Occipital lobe (tissue), 2 donors: ENCODE data around the gene CPNE7. TPM values are rescaled to one million over a fixed set of nuclear protein-coding genes. Genes with fewer than 3 reads are reported as not detected.

ENCODE experiments used
- DNase-seq: peaks from one replicate; lab custom pipeline; 2025; lab: John Stamatoyannopoulos, UW
- total RNA-seq: library from RNA; depleted of rRNA; stranded (reverse); fragments of >200 nt; gene quantifications from one replicate; pipeline ENCODE4 v1.2.3, GENCODE V29; 2014

Gene CPNE7
- total RNA-seq, 1 donor from 2014 or later, result 14.8 TPM

DNA sequence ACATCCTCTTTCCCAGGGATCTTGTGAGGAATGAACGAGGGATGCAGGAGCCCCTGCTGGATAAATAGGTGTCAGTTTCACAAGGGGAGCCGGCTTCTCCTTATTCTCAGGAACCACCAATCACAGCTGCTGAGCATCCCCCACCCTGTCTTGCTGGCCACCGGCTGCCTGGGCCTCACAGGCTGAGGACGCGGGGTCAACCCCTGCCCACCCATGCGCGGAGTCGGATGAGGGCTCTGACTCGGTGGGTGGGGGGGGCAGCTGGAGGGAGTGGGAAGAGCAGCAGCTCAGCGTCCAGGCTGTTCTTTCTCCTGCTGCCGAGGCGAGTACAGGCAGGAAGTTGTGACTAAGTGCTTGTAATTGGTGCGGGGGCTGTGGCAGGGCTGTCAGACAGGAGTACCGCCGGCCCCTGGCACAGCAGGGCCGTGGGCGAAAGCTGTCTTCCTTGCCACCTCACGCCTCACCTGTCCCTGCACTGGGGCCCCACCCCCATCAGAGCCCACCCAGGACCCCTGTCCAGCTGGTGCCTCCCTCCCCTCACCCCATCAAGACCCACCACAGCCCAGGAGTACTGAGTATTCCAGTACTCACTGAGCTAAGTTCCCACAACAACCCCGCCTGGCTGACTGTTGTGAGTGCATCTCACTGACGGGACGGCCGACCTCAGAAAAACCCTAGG lies 26.9 kb downstream of the CPNE7 start:
- peak; percentile 71 for DNase-seq

DNA sequence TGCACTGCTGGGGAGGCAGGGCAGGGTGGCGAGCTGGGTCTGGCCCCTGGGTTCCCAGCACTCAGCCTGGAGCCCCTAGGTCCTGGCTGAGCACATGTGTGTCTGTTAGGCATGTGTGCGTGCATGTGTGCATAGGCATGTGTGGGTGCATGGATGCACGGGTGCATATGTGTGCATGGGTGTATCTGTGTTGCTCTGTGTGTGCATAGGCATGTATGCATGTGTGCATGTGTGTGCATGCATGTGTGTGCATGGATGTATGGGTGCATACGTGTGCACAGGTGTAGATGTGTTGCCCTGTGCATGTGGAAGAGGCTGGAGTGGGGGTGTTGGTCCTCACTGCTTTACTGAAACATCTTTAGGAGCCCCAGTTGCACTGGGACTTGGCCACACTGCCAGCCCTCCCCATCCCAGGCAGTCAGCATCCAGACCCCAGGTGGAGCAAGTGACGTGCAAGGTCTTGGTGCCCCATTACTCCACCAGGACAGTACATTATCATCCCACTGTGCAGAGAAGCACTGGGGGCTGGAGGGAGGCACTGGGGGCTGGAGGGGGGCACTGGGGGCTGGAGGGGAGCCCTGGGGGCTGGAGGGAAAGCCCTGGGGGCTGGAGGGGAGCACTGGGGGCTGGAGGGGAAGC lies 27.5 kb downstream of the CPNE7 start:
- DNase-seq, result no peak

GRCh38 chr16:89604764-89605163 lies 29.2 kb downstream of the CPNE7 start:
- DNase-seq, result no peak

- no peak for DNase-seq
Measured at GRCh38 chr16:89605186-89605970, 29.8 kb downstream of the CPNE7 start.

GRCh38 chr16:89606006-89606405 lies 30.4 kb downstream of the CPNE7 start:
- DNase-seq, result no peak

- DNase-seq, result no peak
Measured at GRCh38 chr16:89607453-89607852, 31.9 kb downstream of the CPNE7 start.

DNA sequence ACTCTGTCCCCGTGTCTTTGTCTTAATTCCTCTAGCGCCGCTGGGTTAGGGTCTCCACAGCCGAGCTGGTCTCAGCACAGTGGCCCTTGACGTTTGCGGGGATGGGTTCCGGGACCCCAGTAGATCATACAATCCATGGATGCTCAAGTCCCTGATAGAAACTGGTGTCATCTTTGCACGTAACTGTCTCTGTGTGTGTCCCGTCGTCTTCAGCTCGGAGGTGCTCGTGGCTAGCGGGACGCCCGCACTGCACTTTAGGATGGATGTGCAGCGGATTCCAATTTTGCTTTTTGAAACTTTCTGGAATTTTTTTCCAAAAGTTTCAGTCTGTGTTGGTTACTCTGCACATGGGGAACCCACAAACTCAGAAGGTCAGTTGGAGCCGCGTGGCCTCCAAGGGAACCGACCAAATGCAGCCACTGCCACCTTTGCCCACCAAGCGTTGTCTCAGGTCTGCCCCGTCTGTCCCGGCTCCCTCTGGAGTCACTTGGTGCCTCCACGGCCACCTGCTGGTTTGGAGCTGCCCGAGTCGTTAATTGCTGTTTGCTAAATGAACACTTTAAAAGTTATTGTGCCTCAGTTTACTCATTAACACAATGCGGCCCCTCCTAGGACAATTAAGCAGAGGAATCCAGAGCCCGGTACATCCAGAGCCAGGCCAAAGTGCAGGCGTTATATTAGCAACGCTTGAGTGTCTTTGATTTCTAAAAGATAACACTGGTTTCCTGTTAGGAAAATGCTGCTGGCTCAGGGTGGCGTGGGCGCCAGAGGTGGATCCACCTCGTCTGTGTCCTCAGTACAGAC lies 32.6 kb downstream of the CPNE7 start:
- no peak for DNase-seq

DNA sequence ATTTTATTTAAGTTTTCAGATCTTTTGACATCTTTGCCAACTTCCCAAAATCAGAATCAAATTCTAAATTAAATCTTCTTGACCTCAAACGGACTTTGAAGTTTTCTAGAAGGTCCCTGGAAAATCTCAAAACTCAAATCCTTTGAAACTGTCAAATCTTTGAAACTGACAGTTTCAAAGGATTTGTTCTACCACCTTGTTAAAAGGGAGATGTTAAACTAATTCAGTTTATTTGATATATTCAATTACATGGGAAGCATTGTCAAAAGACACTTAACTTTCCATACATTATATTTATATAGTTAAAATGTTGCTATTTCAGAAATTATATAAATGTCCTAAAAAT lies 34.5 kb downstream of the CPNE7 start:
- DNase-seq, result no peak

GRCh38 chr16:89612415-89613166 lies 37.0 kb downstream of the CPNE7 start:
- DNase-seq, result no peak

GRCh38 chr16:89613231-89613953 lies 37.8 kb downstream of the CPNE7 start, which contains the start of gene DPEP1:
Gene DPEP1, plus strand, starts transcription at chr16:89613642. Its CDS starts 16,769 bp downstream, at chr16:89630411.
- no peak for DNase-seq

GRCh38 chr16:89613954-89614459 lies 38.4 kb downstream of the CPNE7 start:
- DNase-seq, result no peak

GRCh38 chr16:89615176-89615575 lies 39.6 kb downstream of the CPNE7 start:
- DNase-seq, result no peak

GRCh38 chr16:89615596-89616090 lies 40.1 kb downstream of the CPNE7 start:
- no peak for DNase-seq

DNA sequence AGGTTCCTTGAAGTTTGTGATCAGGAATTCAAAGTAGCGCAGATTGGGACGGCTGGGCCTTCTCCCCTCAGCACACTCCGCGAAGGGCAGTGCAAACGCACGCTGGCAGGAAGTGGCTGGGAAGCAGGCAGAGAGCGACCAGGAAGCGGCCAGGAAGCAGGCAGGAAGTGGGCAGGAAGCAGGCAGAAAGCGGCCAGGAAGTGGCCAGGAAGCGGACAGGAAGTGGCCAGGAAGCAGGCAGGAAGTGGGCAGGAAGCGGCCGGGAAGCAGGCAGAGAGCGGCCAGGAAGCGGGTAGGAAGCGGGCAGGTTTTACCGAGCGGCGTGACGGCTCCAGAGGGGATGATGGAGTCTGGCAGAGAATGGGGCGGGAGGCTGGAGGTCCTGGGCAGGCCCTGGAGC lies 41.1 kb downstream of the CPNE7 start:
- DNase-seq, result no peak

GRCh38 chr16:89617036-89617435 lies 41.5 kb downstream of the CPNE7 start:
- no peak for DNase-seq

DNA sequence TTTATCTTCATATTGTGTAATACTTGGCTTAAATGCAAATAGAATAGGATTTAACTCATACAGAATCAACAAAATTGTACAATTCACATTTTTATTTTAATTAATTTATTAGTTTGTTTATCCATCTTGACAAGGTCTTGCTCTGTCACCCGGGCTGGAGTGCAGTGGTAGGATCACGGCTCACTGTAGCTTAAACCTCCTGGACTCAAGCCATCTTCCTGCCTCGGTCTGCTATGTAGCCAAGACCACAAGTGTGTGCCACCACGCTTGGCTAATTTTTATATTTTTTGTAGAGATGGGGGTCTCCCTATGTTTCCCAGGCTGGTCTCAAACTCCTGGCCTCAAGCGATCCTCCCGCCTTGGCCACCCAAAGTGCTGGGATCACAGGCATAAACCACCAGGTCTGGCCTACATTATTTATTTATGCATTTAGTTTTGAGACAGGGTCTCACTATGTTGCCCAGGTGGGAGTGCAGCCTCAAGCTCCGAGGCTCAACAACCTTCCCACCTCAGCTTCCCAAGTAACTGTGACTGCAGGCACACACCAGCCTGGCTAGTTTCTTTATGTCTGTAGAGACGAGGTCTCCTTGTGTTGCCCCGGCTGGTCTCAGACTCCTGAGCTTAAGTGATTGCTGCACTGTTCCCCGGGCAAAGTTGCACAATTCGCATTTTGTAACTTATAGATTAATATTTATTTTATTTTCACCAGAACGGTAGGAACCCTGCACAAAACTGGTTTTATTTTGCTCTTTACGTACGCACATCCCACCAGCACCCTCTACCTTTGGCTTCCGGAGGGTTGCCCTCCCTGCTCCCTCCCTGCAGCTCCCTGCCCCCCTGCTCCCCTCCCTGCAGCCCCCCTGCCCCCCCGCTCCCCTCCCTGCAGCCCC lies 42.8 kb downstream of the CPNE7 start:
- DNase-seq, result no peak

GRCh38 chr16:89619840-89620239 lies 44.3 kb downstream of the CPNE7 start:
- no peak for DNase-seq

DNA sequence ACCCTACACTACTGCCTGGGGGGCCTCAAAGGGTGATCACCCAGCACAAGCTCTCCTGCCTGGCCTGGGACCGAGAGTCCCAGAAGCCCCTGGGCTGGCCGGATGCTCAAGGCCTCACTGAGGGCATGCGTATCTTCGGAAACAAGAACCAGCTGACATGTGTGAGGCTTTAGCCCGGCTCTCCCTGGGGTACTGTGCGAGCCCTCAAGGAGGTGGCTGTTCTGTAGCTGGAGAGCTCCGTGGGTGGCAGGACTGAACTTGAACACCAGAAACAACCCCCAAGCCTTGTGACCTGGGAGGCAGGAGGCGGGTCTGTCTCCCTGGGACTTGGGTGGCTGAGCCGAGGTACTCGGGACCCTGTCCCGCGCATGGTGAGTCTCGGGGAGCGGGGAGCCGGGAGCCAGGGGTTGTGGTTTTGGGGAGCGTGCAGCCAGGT lies 44.9 kb downstream of the CPNE7 start:
- no peak for DNase-seq
